ENCODE measurements around the gene CAMK2D. TPM values are rescaled to one million over a fixed set of nuclear protein-coding genes. Genes with fewer than 3 reads are reported as not detected.
A peak's percentile ranks its signal among the peaks of the same experiment; 100 is the strongest.

CAMK2D gene
- total RNA-seq, 2 experiments from 2014 or later = 62.8 to 66.1 TPM

DNA sequence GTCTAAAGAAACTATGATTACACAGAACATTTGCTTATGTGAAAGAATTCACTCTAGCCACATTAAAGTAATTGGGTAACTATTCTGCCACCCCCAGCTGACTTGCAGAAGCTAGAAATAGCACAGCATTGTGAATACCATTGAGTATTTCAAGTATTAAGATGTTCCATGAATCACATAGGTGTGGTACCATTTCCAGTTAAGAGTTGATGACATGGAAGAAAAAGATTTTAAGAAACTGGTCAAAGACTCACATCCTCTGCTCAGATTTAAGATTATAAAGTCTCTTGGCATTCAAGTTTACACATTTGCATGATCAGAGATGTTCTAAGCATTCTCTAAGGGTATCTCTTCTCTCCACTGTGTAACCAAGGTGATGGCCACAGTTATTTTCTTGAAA is 287.5 kb downstream of the CAMK2D start:
- CTCF ChIA-PET = interaction anchor here (1.8 kb wide), 1 partner anchor 10 kb away, joined by 6 read pairs; no protein-coding TSS in a partner anchor
- peaks cover 55% of the 10 kb centered on the region for H3K4me1 Mint-ChIP-seq (ENCODE audit: low read depth)
- peaks cover 16% of the 10 kb centered on the region for H3K9me3 Mint-ChIP-seq
- no peaks in the 10 kb centered on the region for H3K27me3 Mint-ChIP-seq
- H3K27ac Mint-ChIP-seq = peak overlapping the region; percentile 83
- H3K4me3 Mint-ChIP-seq = no peak overlapping the region
- peak; percentile 88 for ATAC-seq
- POLR2A ChIA-PET = no interaction called here
- TF ChIP-seq, protein P1, sequence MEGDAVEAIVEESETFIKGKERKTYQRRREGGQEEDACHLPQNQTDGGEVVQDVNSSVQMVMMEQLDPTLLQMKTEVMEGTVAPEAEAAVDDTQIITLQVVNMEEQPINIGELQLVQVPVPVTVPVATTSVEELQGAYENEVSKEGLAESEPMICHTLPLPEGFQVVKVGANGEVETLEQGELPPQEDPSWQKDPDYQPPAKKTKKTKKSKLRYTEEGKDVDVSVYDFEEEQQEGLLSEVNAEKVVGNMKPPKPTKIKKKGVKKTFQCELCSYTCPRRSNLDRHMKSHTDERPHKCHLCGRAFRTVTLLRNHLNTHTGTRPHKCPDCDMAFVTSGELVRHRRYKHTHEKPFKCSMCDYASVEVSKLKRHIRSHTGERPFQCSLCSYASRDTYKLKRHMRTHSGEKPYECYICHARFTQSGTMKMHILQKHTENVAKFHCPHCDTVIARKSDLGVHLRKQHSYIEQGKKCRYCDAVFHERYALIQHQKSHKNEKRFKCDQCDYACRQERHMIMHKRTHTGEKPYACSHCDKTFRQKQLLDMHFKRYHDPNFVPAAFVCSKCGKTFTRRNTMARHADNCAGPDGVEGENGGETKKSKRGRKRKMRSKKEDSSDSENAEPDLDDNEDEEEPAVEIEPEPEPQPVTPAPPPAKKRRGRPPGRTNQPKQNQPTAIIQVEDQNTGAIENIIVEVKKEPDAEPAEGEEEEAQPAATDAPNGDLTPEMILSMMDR (IDR thresholded peaks at IDR 0.05) = no peak
- H3K36me3 Mint-ChIP-seq (ENCODE audit: low read depth) = peaks cover 67% of the 10 kb centered on the region
- intact Hi-C loops (cut with micrococcal nuclease) = loop anchor here (10.0 kb wide), 1 partner anchor 291 kb away; the partner anchor contains the start of gene CAMK2D
- DNase-seq = peak; percentile 50

DNA sequence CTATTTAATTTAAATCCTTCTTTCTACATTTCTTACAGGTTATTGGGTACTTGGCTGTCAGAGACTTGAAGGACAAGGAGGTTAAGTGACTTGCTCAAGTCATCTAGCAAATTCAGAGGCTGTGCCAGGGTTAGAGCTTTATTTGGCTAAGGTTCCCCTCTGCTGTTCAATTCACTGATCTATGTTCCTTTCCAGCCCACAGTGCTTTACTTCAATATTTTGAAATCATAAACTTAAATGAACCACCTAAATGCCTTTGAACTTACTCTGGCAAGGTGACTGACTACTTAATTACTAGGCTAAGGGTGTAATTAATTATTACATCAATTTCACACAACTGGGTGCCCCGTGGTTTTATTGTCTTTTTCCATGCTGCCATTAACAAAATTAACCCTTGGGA is 288.7 kb downstream of the CAMK2D start:
- no peak overlapping the region for H3K27ac Mint-ChIP-seq
- no peaks in the 10 kb centered on the region for H3K27me3 Mint-ChIP-seq
- peaks cover 56% of the 10 kb centered on the region for H3K36me3 Mint-ChIP-seq (ENCODE audit: low read depth)
- DNase-seq (no peak), ATAC-seq (no peak)
- ChIA-PET POLR2A (no interaction called here), CTCF (interaction anchor here (0.9 to 1.5 kb wide), 2 partner anchors 14 to 18 kb away, joined by 3 read pairs; no protein-coding TSS in a partner anchor)
- intact Hi-C loops (cut with micrococcal nuclease) = loop anchor here (10.0 kb wide), 1 partner anchor 292 kb away; the partner anchor contains the start of gene CAMK2D
- no peak overlapping the region for H3K4me3 Mint-ChIP-seq
- H3K9me3 Mint-ChIP-seq = peaks cover 14% of the 10 kb centered on the region
- TF ChIP-seq, protein P1 (IDR thresholded peaks at IDR 0.05) = no peak
- peaks cover 59% of the 10 kb centered on the region for H3K4me1 Mint-ChIP-seq (ENCODE audit: low read depth)

DNA sequence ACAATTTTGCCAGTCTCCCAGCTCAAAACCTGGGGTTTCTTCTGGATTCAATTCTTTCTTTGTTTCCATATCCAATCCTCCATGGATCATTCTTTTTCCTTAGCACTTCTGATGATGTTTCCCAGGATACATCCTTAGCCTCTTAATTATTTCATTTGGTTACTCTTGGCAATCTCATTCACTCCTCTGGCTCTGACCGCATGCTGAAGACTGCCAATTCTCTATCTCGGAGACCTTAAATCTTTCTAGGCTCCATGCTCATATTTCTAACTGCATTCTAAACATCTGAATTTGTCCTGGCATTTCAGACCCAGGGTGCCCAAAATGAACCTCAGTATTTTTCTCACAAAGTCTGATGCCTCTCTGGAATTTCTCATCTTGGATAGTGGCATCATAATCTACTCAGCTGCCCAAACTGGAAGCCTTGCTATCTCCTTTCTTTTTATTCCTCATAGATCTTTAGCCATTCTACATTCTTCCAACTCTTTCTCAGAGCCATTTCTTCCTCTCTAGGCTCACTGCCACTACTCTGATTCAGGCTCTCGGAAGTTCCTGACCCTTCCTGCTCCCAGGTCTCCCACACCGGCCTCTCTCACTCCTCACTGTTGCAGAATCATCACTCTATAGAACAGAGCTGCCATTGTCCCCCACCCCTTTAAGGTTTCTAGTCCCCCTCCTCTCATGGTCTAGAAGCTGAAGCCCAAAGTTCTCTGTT is 290.2 kb downstream of the CAMK2D start:
- no peak for ATAC-seq
- Mint-ChIP-seq H3K27me3 (no peaks in the 10 kb centered on the region), H3K4me3 (no peak overlapping the region), H3K9me3 (peaks cover 6% of the 10 kb centered on the region), H3K27ac (no peak overlapping the region), H3K36me3 (ENCODE audit: low read depth) (peaks cover 44% of the 10 kb centered on the region), H3K4me1 (ENCODE audit: low read depth) (peaks cover 54% of the 10 kb centered on the region)
- CTCF ChIA-PET = interaction anchor here (1.5 kb wide), 1 partner anchor 17 kb away, joined by 3 read pairs; no protein-coding TSS in a partner anchor
- POLR2A ChIA-PET = no interaction called here
- intact Hi-C loops (cut with micrococcal nuclease) = loop anchor here (10.0 kb wide), 1 partner anchor 293 kb away; the partner anchor contains the start of gene CAMK2D
- DNase-seq = no peak
- TF ChIP-seq, protein P1 (IDR thresholded peaks at IDR 0.05) = no peak

DNA sequence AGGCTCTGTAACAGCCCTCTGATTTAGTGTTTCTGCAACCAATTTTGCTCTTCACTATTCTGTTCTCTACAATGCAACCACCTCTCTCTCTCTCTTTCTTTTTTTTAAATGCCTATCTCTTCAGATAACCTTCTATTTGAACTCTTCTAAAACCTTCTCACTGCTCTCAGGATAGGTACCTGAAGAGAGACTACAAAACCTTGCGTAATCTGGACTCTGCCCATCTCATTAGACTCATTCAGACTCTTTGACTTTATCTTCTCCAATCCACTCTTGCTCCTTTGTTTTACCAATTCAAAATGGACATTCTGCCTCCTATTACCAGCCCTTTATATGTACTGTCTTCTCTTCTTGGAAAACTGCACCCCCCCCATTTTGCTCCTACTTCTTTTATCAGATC is 291.6 kb downstream of the CAMK2D start:
- CTCF ChIA-PET = no interaction called here
- H3K36me3 Mint-ChIP-seq (ENCODE audit: low read depth) = peaks cover 38% of the 10 kb centered on the region
- no peak overlapping the region for H3K27ac Mint-ChIP-seq
- no peak overlapping the region for H3K4me3 Mint-ChIP-seq
- no peaks in the 10 kb centered on the region for H3K27me3 Mint-ChIP-seq
- intact Hi-C loops (cut with micrococcal nuclease) = loop anchor here (10.0 kb wide), 1 partner anchor 295 kb away; the partner anchor contains the start of gene CAMK2D
- TF ChIP-seq, protein P1 (IDR thresholded peaks at IDR 0.05) = no peak
- peaks cover 42% of the 10 kb centered on the region for H3K4me1 Mint-ChIP-seq (ENCODE audit: low read depth)
- H3K9me3 Mint-ChIP-seq = no peaks in the 10 kb centered on the region
- DNase-seq (no peak), ATAC-seq (no peak)
- POLR2A ChIA-PET = no interaction called here

DNA sequence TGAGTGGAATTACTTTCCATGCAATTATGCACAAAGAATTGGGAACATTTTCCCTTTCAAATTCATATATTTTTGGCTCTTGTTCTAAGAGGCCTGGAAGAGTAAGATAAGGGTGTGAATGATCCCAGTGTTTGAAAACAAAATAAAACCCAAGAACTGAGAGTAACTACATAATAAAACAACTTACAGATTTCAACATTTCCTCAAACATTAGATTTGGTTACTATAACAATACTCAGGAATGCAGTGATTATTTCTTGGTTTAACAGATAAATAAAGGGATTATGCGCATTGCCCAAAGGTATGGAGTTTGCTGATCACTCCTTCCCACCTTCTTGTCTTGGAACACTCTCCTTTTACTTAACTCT is 292.5 kb downstream of the CAMK2D start:
- Mint-ChIP-seq H3K27me3 (no peaks in the 10 kb centered on the region), H3K9me3 (no peaks in the 10 kb centered on the region), H3K27ac (no peak overlapping the region), H3K4me3 (no peak overlapping the region), H3K36me3 (ENCODE audit: low read depth) (peaks cover 38% of the 10 kb centered on the region), H3K4me1 (ENCODE audit: low read depth) (peaks cover 34% of the 10 kb centered on the region)
- ChIA-PET POLR2A (interaction anchor here (0.6 to 0.9 kb wide), 2 partner anchors 29 to 71 kb away, joined by 3 read pairs; no protein-coding TSS in a partner anchor), CTCF (no interaction called here)
- ATAC-seq (no peak), DNase-seq (no peak)
- intact Hi-C loops (cut with micrococcal nuclease) = no loop called here
- TF ChIP-seq, protein P1 (IDR thresholded peaks at IDR 0.05) = no peak
